H9 (cell line): Measurements from ENCODE around the gene FBXL5. TPM values are rescaled to one million over a fixed set of nuclear protein-coding genes. Genes with fewer than 3 reads are reported as not detected.

ENCODE experiments used
- DNase-seq: peaks from one replicate; pipeline ENCODE4 v3.0.0-alpha.2; 2017
- H2AFZ ChIP-seq: one replicate; pipeline ENCODE4 v1.6.1; 2013; ENCODE audit warnings: mild to moderate bottlenecking, low read length, control low read depth, moderate library complexity
- H2AK5ac ChIP-seq: 2 replicates; pipeline ENCODE4 v1.6.1; 2013; ENCODE audit warnings: low read length, control low read depth, mixed read lengths; ENCODE audit not compliant: insufficient read length
- H2BK120ac ChIP-seq: one replicate; pipeline ENCODE4 v1.6.1; 2013; ENCODE audit warnings: low read depth, mild to moderate bottlenecking, low read length, control low read depth, inconsistent platforms; ENCODE audit not compliant: poor library complexity, severe bottlenecking
- H2BK12ac ChIP-seq: 2 replicates; pipeline ENCODE4 v1.6.1; 2013; ENCODE audit warnings: low read length, control low read depth, mixed read lengths, low read depth; ENCODE audit not compliant: insufficient read length
- H2BK15ac ChIP-seq: 2 replicates; pipeline ENCODE4 v1.6.1; 2013; ENCODE audit warnings: low read depth, low read length, control low read depth
- H2BK20ac ChIP-seq: one replicate; pipeline ENCODE4 v1.6.1; 2013; ENCODE audit warnings: low read depth, mild to moderate bottlenecking, low read length, control low read depth, inconsistent platforms; ENCODE audit not compliant: poor library complexity, severe bottlenecking
- H2BK5ac ChIP-seq: 2 replicates; pipeline ENCODE4 v1.6.1; 2013; ENCODE audit warnings: low read length, control low read depth, mixed read lengths; ENCODE audit not compliant: insufficient read length
- H3K14ac ChIP-seq: 2 replicates; pipeline ENCODE4 v1.6.1; 2013; ENCODE audit warnings: low read length, control low read depth; ENCODE audit not compliant: insufficient read depth
- H3K18ac ChIP-seq: 2 replicates; pipeline ENCODE4 v1.6.1; 2013; ENCODE audit warnings: low read depth, mild to moderate bottlenecking, mixed read lengths, low read length, control low read depth; ENCODE audit not compliant: insufficient read length
- H3K23ac ChIP-seq: 2 replicates; pipeline ENCODE4 v1.6.1; 2013; ENCODE audit warnings: low read length, control low read depth, mixed read lengths, low read depth; ENCODE audit not compliant: insufficient read length
- H3K23me2 ChIP-seq: 2 replicates; pipeline ENCODE4 v1.6.1; 2013; ENCODE audit warnings: low read depth, mild to moderate bottlenecking, mixed read lengths, low read length, control low read depth; ENCODE audit not compliant: insufficient read length, poor library complexity, severe bottlenecking
- H3K27ac ChIP-seq: 2 replicates; pipeline ENCODE4 v1.5.1; 2013; ENCODE audit warnings: low read length, control low read depth, mixed read lengths, low read depth; ENCODE audit not compliant: insufficient read length
- H3K27me3 ChIP-seq: 2 replicates; pipeline ENCODE4 v1.6.1; 2013; ENCODE audit warnings: low read length, control low read depth, inconsistent platforms; ENCODE audit not compliant: insufficient read depth
- H3K4ac ChIP-seq: 2 replicates; pipeline ENCODE4 v1.6.1; 2013; ENCODE audit warnings: low read depth, mild to moderate bottlenecking, control low read depth, inconsistent platforms, low read length, moderate library complexity
- H3K4me1 ChIP-seq: 2 replicates; pipeline ENCODE4 v1.6.1; 2013; ENCODE audit warnings: low read length, control low read depth, inconsistent platforms; ENCODE audit not compliant: insufficient read depth
- H3K4me2 ChIP-seq: 2 replicates; pipeline ENCODE4 v1.6.1; 2013; ENCODE audit warnings: low read length, control low read depth, mixed read lengths; ENCODE audit not compliant: insufficient read length, insufficient read depth
- H3K56ac ChIP-seq: 2 replicates; pipeline ENCODE4 v1.6.1; 2013; ENCODE audit warnings: low read depth, mild to moderate bottlenecking, mixed read lengths, low read length, control low read depth; ENCODE audit not compliant: insufficient read length
- H3K79me1 ChIP-seq: 2 replicates; pipeline ENCODE4 v1.6.1; 2013; ENCODE audit warnings: low read depth, mild to moderate bottlenecking, moderate library complexity, low read length, control low read depth, inconsistent platforms; ENCODE audit not compliant: insufficient read depth, poor library complexity, severe bottlenecking
- H3K79me2 ChIP-seq: 2 replicates; pipeline ENCODE4 v1.6.1; 2013; ENCODE audit warnings: low read length, control low read depth, inconsistent platforms; ENCODE audit not compliant: insufficient read depth
- H3K9ac ChIP-seq: 2 replicates; pipeline ENCODE4 v1.6.1; 2013; ENCODE audit warnings: low read length, control low read depth, mixed read lengths; ENCODE audit not compliant: insufficient read length; ENCODE audit errors: extremely low read depth
- H3K9me3 ChIP-seq: one replicate; pipeline ENCODE4 v1.6.1; 2013; ENCODE audit warnings: low read depth, low read length, inconsistent platforms; ENCODE audit not compliant: control insufficient read depth
- H3T11ph ChIP-seq: one replicate; pipeline ENCODE4 v1.6.1; 2013; ENCODE audit warnings: mild to moderate bottlenecking, low read length, control low read depth, inconsistent platforms
- H4K20me1 ChIP-seq: one replicate; pipeline ENCODE4 v1.6.1; 2013; ENCODE audit not compliant: control insufficient read depth, insufficient read length, insufficient read depth
- H4K5ac ChIP-seq: 2 replicates; pipeline ENCODE4 v1.6.1; 2013; ENCODE audit warnings: low read depth, mild to moderate bottlenecking, mixed read lengths, low read length, control low read depth; ENCODE audit not compliant: insufficient read length
- H4K8ac ChIP-seq: replicated peaks from 2 replicates; pipeline ENCODE4 v1.6.1; 2013; ENCODE audit warnings: low read length, control low read depth, mixed read lengths, low read depth; ENCODE audit not compliant: insufficient read length
- H4K91ac ChIP-seq: 2 replicates; pipeline ENCODE4 v1.6.1; 2013; ENCODE audit warnings: low read depth, mild to moderate bottlenecking, moderate library complexity, mixed read lengths, low read length, control low read depth; ENCODE audit not compliant: insufficient read length
- H3K27ac Mint-ChIP-seq, 3 experiments: 2 replicates in 2 of 3; 3 replicates in 1 of 3; pipeline ENCODE4 v1.8.0; 2020 to 2021; ENCODE audit warnings: mixed read lengths in 3 of 3, mild to moderate bottlenecking in 1 of 3, moderate library complexity in 1 of 3
- H3K27me3 Mint-ChIP-seq: 2 replicates; pipeline ENCODE4 v1.8.0; 2021; ENCODE audit warnings: low read depth, mild to moderate bottlenecking, moderate library complexity, mixed read lengths
- H3K36me3 Mint-ChIP-seq, 3 experiments: 2 replicates in 2 of 3; 3 replicates in 1 of 3; pipeline ENCODE4 v1.8.0; 2020 to 2021; ENCODE audit warnings: low read depth in 3 of 3, mixed read lengths in 3 of 3; ENCODE audit not compliant: insufficient read depth in 1 of 3
- H3K4me1 Mint-ChIP-seq, 2 experiments: 2 replicates each; pipeline ENCODE4 v1.8.0; 2020; ENCODE audit warnings: mixed read lengths in 2 of 2
- H3K4me3 Mint-ChIP-seq, 2 experiments: 2 replicates in 1 of 2; 3 replicates in 1 of 2; pipeline ENCODE4 v1.8.0; 2020 to 2021; ENCODE audit warnings: mild to moderate bottlenecking in 2 of 2, mixed read lengths in 2 of 2, moderate library complexity in 1 of 2
- H3K9me3 Mint-ChIP-seq, 2 experiments: 2 replicates in 1 of 2; 3 replicates in 1 of 2; pipeline ENCODE4 v1.8.0; 2020; ENCODE audit warnings: mild to moderate bottlenecking in 2 of 2, mixed read lengths in 2 of 2, moderate library complexity in 1 of 2
- CTCF ChIP-seq: fragments of 200-600 bp; sonication (generic); conservative IDR thresholded peaks from 3 replicates; pipeline ENCODE4 v1.8.0; 2021; ENCODE audit warnings: antibody characterized with exemption, mild to moderate bottlenecking
- WGBS: extraction: QIAGEN DNeasy Blood & Tissue Kit; methylation state at CpG from one replicate; pipeline ENCODE4 v1.1.7; 2013; ENCODE audit warnings: missing lambda C conversion rate, low lambda C conversion rate, mixed read lengths; ENCODE audit not compliant: insufficient read length; ENCODE audit errors: extremely low coverage; 5-methylcytosine and 5-hydroxymethylcytosine counted together
- total RNA-seq: library from RNA; stranded (reverse); gene quantifications from 2 replicates; pipeline ENCODE4 v1.2.1, GENCODE V29; 2021

Gene FBXL5
- total RNA-seq, 1 experiment from 2014 or later = 57.6 TPM

GRCh38 chr4:15563871-15564270 lies 91.3 kb downstream of the FBXL5 start:
- no peaks in the 10 kb centered on the region for H3K79me1 ChIP-seq
- H3K14ac ChIP-seq = no peak overlapping the region
- no peaks in the 10 kb centered on the region for H3K23me2 ChIP-seq
- TF ChIP-seq CTCF = no peak
- H2BK15ac ChIP-seq = no peak overlapping the region
- no peak overlapping the region for H3K18ac ChIP-seq
- H3K4ac ChIP-seq = no peak overlapping the region
- no peak overlapping the region for H3K56ac ChIP-seq
- H3K27ac ChIP-seq = no peak overlapping the region
- no peaks in the 10 kb centered on the region for H4K20me1 ChIP-seq
- no peak overlapping the region for H4K91ac ChIP-seq
- no peaks in the 10 kb centered on the region for H3K27me3 Mint-ChIP-seq
- H3K9me3 ChIP-seq = no peaks in the 10 kb centered on the region
- no CpG with 5 or more reads among the region's 6 CpGs for WGBS
- no peaks in the 10 kb centered on the region for H3K79me2 ChIP-seq
- H4K5ac ChIP-seq = no peak overlapping the region
- H2AK5ac ChIP-seq = no peak overlapping the region
- no peak overlapping the region for H3K9ac ChIP-seq
- H3K36me3 Mint-ChIP-seq = peaks cover 3 to 23% (median 10%) of the 10 kb centered on the region in 3 experiments; a peak in 4 of 7 replicates
- H3K4me3 Mint-ChIP-seq = no peak overlapping the region
- no peak overlapping the region for H2AFZ ChIP-seq
- peaks cover 0 to 5% of the 10 kb centered on the region in 2 experiments; a peak in 1 of 4 replicates for H3K4me1 Mint-ChIP-seq
- H3K23ac ChIP-seq = no peak overlapping the region
- no peak overlapping the region for H2BK120ac ChIP-seq
- no peak overlapping the region for H4K8ac ChIP-seq
- H2BK12ac ChIP-seq = no peak overlapping the region
- no peak overlapping the region for H3K27ac Mint-ChIP-seq
- H3K9me3 Mint-ChIP-seq = no peaks in the 10 kb centered on the region
- no peak overlapping the region for H2BK20ac ChIP-seq
- H2BK5ac ChIP-seq = no peak overlapping the region
- no peaks in the 10 kb centered on the region for H3K27me3 ChIP-seq
- no peak for DNase-seq
- H3K4me1 ChIP-seq = no peaks in the 10 kb centered on the region
- no peak overlapping the region for H3T11ph ChIP-seq
- H3K4me2 ChIP-seq = no peak overlapping the region
